Activated naive CD8-positive, alpha-beta T cell treated with anti-CD3 and anti-CD28 coated beads, Interleukin-2, amount 10 ng/mL, durations not matched to agents 7 days and 5 days (primary cell): ENCODE data around the gene SYDE1. TPM values are rescaled to one million over a fixed set of nuclear protein-coding genes. Genes with fewer than 3 reads are reported as not detected.
"Not testable (repeated sequence)": the region's sequence is repeated elsewhere in the genome, so short reads cannot be mapped to it uniquely, and the experiment has no call there.

Source experiments
- ATAC-seq: fragments of 150-1000 bp; cut with Tn5 transposase; one replicate; pipeline ENCODE4 v1.10.0; 2021; ENCODE audit warnings: low read depth, moderate library complexity
- POLR2A ChIA-PET: fragments of 350-600 bp; sonication (Branson Sonifier 250); formaldehyde crosslinking; loops from one replicate; lab custom pipeline; 2021; ENCODE audit warnings: antibody characterized with exemption; lab: Charles Lee
- DNase-seq: peaks from one replicate; pipeline ENCODE4 v3.0.0; 2021
- H3K27ac Mint-ChIP-seq: one replicate; pipeline ENCODE4 v1.8.0; 2022; ENCODE audit warnings: mild to moderate bottlenecking, mixed read lengths
- H3K27me3 Mint-ChIP-seq: one replicate; pipeline ENCODE4 v1.8.0; 2022; ENCODE audit warnings: mild to moderate bottlenecking, moderate library complexity, mixed read lengths
- H3K36me3 Mint-ChIP-seq: one replicate; pipeline ENCODE4 v1.8.0; 2021; ENCODE audit warnings: mild to moderate bottlenecking, mixed read lengths
- H3K4me1 Mint-ChIP-seq: one replicate; pipeline ENCODE4 v1.8.0; 2021; ENCODE audit warnings: mixed read lengths
- H3K4me3 Mint-ChIP-seq: one replicate; pipeline ENCODE4 v1.8.0; 2022; ENCODE audit warnings: mild to moderate bottlenecking, moderate library complexity, mixed read lengths
- H3K9me3 Mint-ChIP-seq: one replicate; pipeline ENCODE4 v1.8.0; 2021; ENCODE audit warnings: mixed read lengths
- total RNA-seq, 2 experiments: library from RNA; stranded (reverse); gene quantifications; one replicate each; pipeline ENCODE4 v1.2.3, GENCODE V29; 2021

SYDE1 gene, protein sequence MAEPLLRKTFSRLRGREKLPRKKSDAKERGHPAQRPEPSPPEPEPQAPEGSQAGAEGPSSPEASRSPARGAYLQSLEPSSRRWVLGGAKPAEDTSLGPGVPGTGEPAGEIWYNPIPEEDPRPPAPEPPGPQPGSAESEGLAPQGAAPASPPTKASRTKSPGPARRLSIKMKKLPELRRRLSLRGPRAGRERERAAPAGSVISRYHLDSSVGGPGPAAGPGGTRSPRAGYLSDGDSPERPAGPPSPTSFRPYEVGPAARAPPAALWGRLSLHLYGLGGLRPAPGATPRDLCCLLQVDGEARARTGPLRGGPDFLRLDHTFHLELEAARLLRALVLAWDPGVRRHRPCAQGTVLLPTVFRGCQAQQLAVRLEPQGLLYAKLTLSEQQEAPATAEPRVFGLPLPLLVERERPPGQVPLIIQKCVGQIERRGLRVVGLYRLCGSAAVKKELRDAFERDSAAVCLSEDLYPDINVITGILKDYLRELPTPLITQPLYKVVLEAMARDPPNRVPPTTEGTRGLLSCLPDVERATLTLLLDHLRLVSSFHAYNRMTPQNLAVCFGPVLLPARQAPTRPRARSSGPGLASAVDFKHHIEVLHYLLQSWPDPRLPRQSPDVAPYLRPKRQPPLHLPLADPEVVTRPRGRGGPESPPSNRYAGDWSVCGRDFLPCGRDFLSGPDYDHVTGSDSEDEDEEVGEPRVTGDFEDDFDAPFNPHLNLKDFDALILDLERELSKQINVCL
- under 1 TPM; 0.33 to 0.34 TPM for total RNA-seq

- POLR2A ChIA-PET = interaction anchor here (1.0 to 1.7 kb wide), 2 partner anchors 18 kb away, joined by 3 read pairs; a partner anchor contains a TSS
- DNase-seq (peak; percentile 53), ATAC-seq (peak; percentile 70)
- H3K9me3 Mint-ChIP-seq = peaks cover 12% of the 10 kb centered on the region
- H3K36me3 Mint-ChIP-seq = peaks cover 3% of the 10 kb centered on the region
- peak within 1 kb of the TSS; percentile 81 for H3K4me3 Mint-ChIP-seq
- H3K27me3 Mint-ChIP-seq = peaks cover 15% of the 10 kb centered on the region
- peak within 1 kb of the TSS; percentile 11 for H3K27ac Mint-ChIP-seq
- H3K4me1 Mint-ChIP-seq = peaks cover 8% of the 10 kb centered on the region
These were observed at the start of gene SYDE1 for GRCh38 chr19:15107061-15108010. SYDE1 (plus strand) TSS chr19:15107401; CDS start chr19:15107434, 33 bp downstream.

- Mint-ChIP-seq H3K27ac (no peak overlapping the region), H3K4me3 (no peak overlapping the region), H3K27me3 (peaks cover 4% of the 10 kb centered on the region), H3K36me3 (no peaks in the 10 kb centered on the region), H3K4me1 (no peaks in the 10 kb centered on the region), H3K9me3 (peaks cover 1% of the 10 kb centered on the region)
- DNase-seq (no peak), ATAC-seq (no peak)
- POLR2A ChIA-PET = no interaction called here
These were observed 45.2 kb upstream of the SYDE1 start for GRCh38 chr19:15062036-15062435.

GRCh38 chr19:15070386-15070785, 36.8 kb upstream of the SYDE1 start:
- H3K4me3 Mint-ChIP-seq, ATAC-seq, POLR2A ChIA-PET, H3K9me3 Mint-ChIP-seq, H3K4me1 Mint-ChIP-seq, H3K36me3 Mint-ChIP-seq, DNase-seq, H3K27ac Mint-ChIP-seq: not testable (repeated sequence)
- peaks cover 10% of the 10 kb centered on the region for H3K27me3 Mint-ChIP-seq

DNA sequence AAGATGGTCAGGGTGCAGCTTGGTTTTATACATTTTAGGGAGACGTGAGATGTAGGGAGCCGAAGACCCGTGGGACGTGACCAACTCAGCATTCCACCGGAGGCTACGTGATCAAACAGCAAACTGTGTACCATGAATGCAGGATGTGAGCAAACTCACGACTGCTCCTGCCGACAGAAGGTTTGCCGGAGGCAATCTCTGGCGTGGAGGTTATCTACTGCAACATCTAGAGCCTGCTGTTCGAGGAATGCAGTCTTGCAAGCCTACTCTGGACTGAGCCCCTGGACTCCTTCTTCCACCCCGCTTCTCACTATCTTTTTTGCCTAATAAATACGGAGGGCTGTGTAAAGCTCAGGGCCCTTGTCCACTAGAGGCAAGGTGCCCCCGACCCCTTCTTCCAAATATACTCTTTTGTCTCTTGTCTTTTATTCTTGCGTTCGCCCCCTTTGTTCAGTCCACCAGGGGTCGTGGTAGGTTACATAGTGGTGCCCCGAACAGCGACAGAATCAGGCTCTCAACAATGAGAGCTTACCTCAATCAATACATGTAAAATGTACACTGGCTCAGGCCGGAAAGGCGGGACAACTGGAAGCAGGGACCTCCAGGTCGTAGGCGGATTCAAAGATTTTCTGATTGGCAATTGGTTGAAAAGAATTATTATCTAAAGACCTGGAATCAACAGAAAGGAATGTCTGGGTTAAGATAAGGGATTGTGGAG, 34.1 kb upstream of the SYDE1 start:
- H3K9me3 Mint-ChIP-seq = no peaks in the 10 kb centered on the region
- H3K27ac Mint-ChIP-seq = no peak overlapping the region
- no peak overlapping the region for H3K4me3 Mint-ChIP-seq
- no peak for ATAC-seq
- H3K27me3 Mint-ChIP-seq = peaks cover 4% of the 10 kb centered on the region
- H3K36me3 Mint-ChIP-seq = no peaks in the 10 kb centered on the region
- no peak for DNase-seq
- no peaks in the 10 kb centered on the region for H3K4me1 Mint-ChIP-seq
- POLR2A ChIA-PET = no interaction called here

DNA sequence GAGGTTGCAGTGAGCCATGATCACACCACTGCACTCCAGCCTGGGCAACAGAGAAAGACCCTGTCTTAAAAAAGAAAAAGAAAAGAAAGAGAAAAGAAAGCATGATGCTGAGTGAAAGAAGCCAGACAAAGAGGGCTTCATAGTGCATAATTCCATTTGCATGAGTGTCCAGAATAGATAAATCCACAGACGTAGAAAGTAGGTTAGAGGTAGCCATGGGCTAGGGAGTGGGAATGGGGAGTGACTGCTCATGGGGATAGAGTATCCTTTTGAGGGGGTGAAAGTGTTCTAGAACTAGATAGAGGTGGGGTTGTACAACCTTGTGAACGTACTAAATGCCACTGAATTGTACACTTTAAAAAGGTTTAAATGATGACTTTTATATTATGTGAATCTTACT, 32.8 kb upstream of the SYDE1 start:
- POLR2A ChIA-PET = no interaction called here
- no peak for ATAC-seq
- H3K27ac Mint-ChIP-seq = no peak overlapping the region

DNA sequence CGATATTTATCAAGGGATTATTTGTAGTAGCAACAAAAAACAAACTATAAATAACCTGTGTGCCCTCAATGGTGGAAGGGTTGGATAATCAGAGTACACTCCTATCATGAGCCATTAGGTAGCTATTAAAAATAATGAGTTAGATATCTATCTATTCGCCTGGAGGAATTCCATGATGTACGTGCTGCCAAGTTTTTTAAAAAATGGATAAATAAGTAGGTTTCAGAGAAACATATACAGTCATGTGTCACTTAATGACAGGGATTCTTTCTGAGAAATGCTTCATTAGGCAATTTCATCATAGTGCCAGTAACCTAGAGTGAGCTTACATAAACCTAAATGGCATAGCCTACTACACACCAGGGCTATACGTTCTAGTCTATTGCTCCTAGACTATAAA, 31.4 kb upstream of the SYDE1 start:
- Mint-ChIP-seq H3K36me3 (no peaks in the 10 kb centered on the region), H3K4me3 (no peak overlapping the region), H3K27ac (no peak overlapping the region), H3K4me1 (no peaks in the 10 kb centered on the region), H3K27me3 (peaks cover 4% of the 10 kb centered on the region), H3K9me3 (no peaks in the 10 kb centered on the region)
- POLR2A ChIA-PET = no interaction called here
- no peak for ATAC-seq
- no peak for DNase-seq

More for the DNA sequence above, 32.8 kb upstream of the SYDE1 start:
- Mint-ChIP-seq H3K36me3 (no peaks in the 10 kb centered on the region), H3K27me3 (peaks cover 4% of the 10 kb centered on the region), H3K4me3 (no peak overlapping the region), H3K9me3 (no peaks in the 10 kb centered on the region), H3K4me1 (no peaks in the 10 kb centered on the region)
- no peak for DNase-seq

GRCh38 chr19:15080002-15080401, 27.2 kb upstream of the SYDE1 start:
- H3K4me3 Mint-ChIP-seq, H3K27me3 Mint-ChIP-seq, H3K36me3 Mint-ChIP-seq, H3K4me1 Mint-ChIP-seq, ATAC-seq, DNase-seq, POLR2A ChIA-PET, H3K9me3 Mint-ChIP-seq, H3K27ac Mint-ChIP-seq: not testable (repeated sequence)

GRCh38 chr19:15081911-15082310, 25.3 kb upstream of the SYDE1 start, which contains the start of gene OR1I1:
OR1I1 (plus strand) TSS chr19:15082211; CDS start chr19:15087066, 4,855 bp downstream.
- H3K27ac Mint-ChIP-seq = no peak within 1 kb of the TSS
- no peaks in the 10 kb centered on the region for H3K9me3 Mint-ChIP-seq
- H3K36me3 Mint-ChIP-seq = no peaks in the 10 kb centered on the region
- H3K4me1 Mint-ChIP-seq = no peaks in the 10 kb centered on the region
- no peak for DNase-seq
- POLR2A ChIA-PET = no interaction called here
- H3K4me3 Mint-ChIP-seq = no peak within 1 kb of the TSS
- peaks cover 4% of the 10 kb centered on the region for H3K27me3 Mint-ChIP-seq
- no peak for ATAC-seq

DNA sequence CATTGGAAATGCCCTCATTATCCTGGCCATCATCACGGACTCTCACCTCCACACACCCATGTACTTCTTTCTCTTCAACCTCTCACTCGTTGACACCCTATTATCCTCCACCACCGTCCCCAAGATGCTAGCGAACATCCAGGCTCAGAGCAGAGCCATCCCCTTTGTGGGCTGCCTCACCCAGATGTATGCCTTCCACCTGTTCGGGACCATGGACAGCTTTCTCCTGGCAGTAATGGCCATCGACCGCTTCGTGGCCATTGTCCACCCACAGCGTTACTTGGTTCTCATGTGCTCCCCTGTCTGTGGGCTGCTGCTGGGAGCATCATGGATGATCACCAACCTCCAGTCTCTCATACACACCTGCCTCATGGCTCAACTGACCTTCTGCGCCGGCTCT, 20.0 kb upstream of the SYDE1 start:
- Mint-ChIP-seq H3K9me3 (no peaks in the 10 kb centered on the region), H3K4me3 (no peak overlapping the region), H3K27ac (no peak overlapping the region), H3K36me3 (no peaks in the 10 kb centered on the region), H3K27me3 (peaks cover 6% of the 10 kb centered on the region), H3K4me1 (no peaks in the 10 kb centered on the region)
- POLR2A ChIA-PET = no interaction called here
- ATAC-seq (no peak), DNase-seq (no peak)

DNA sequence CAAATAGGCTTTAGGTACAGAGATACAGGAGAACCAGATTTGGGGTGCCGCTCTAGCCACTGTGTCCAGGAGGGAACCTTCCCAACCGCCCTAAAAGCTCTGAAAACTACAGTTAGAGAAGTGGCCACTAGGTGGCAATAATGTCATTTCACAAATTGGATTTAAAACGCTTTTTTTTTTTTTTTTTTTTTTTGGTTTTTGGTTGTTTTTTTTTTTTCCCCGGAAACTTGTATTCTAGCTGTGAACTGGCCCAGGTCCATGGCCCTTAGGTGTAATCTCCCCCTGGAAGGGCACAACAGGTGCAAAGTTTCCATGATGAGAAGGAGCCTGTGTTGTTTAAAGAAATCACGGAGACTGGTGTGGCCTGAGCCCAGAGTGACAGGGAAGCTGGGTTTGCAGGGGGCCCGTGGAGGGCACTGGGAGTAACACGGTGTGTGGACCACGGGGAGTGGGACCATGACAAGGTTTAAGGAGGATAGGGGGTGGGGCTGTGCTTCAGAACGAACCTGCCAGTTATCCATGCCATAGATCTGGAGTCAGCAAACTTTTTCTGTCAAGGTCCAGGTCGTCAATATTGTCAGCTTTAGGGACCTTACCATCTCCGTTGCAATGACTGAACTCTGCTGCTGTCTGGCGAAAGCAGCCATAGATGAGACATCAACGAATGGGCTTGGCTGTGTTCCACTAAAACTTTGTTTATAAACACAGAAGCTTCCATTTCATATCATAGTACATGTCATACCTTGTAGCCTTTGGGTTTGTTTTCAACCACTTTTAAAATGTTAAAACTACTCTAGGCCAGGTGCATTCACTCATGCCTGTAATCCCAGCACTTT, 15.1 kb upstream of the SYDE1 start:
- DNase-seq = no peak
- Mint-ChIP-seq H3K4me1 (no peaks in the 10 kb centered on the region), H3K27ac (no peak overlapping the region), H3K9me3 (no peaks in the 10 kb centered on the region), H3K36me3 (no peaks in the 10 kb centered on the region), H3K27me3 (peaks cover 4% of the 10 kb centered on the region), H3K4me3 (no peak overlapping the region)
- ATAC-seq = peak; percentile 42
- POLR2A ChIA-PET = interaction anchor here (0.6 to 1.0 kb wide), 3 partner anchors 425 to 1138 kb away, joined by 3 to 4 read pairs (median 3); no protein-coding TSS in a partner anchor

GRCh38 chr19:15093001-15093400, 14.2 kb upstream of the SYDE1 start:
- Mint-ChIP-seq H3K4me1 (no peaks in the 10 kb centered on the region), H3K27me3 (peaks cover 4% of the 10 kb centered on the region), H3K4me3 (no peak overlapping the region), H3K9me3 (no peaks in the 10 kb centered on the region), H3K27ac (no peak overlapping the region), H3K36me3 (no peaks in the 10 kb centered on the region)
- ATAC-seq (no peak), DNase-seq (no peak)
- POLR2A ChIA-PET = no interaction called here

DNA sequence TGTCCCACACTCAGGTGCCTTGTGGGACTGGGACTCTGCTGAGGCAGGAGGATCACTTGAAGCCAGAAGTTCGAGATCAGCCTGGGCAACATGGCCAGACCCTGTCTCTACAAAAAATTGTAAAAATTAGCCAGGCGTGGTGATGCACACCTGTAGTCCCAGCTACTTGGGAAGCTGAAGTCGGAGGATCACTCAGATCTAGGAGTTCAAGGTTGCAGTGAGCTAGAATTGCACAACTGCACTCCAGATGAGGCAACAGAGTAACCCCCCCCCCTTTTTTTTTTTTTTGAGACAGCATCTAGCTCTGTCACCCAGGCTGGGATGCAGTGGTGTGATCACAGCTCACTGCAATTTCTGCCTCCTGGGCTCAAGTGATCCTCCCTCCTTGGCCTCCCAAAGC, 11.0 kb upstream of the SYDE1 start:
- Mint-ChIP-seq H3K4me1 (no peaks in the 10 kb centered on the region), H3K36me3 (no peaks in the 10 kb centered on the region), H3K9me3 (no peaks in the 10 kb centered on the region), H3K27me3 (no peaks in the 10 kb centered on the region), H3K4me3 (no peak overlapping the region), H3K27ac (no peak overlapping the region)
- POLR2A ChIA-PET = no interaction called here
- DNase-seq = no peak
- ATAC-seq = no peak
